PC-3 (cell line): ENCODE data around the gene UPF2. TPM values are rescaled to one million over a fixed set of nuclear protein-coding genes. Genes with fewer than 3 reads are reported as not detected.
"Not testable (repeated sequence)": the region's sequence is repeated elsewhere in the genome, so short reads cannot be mapped to it uniquely, and the experiment has no call there.

Experiments
- ATAC-seq: fragments of 200-7000 bp; cut with Tn5 transposase; 2 replicates; pipeline ENCODE4 v1.9.1; 2020; ENCODE audit warnings: mild to moderate bottlenecking, moderate library complexity
- BruUV-seq: library from RNA; stranded (reverse); fragments of 400-500 nt; replicated peaks from 2 replicates; lab custom pipeline; 2021; lab: Mats Ljungman, UMichigan
- CTCF ChIA-PET: fragments of 300-600 bp; sonication (Branson Sonifier 250); formaldehyde crosslinking; loops from one replicate; lab custom pipeline; 2022; ENCODE audit warnings: antibody characterized with exemption; lab: Charles Lee
- POLR2A ChIA-PET: fragments of 300-600 bp; sonication (Branson Sonifier 250); formaldehyde crosslinking; loops from one replicate; lab custom pipeline; 2022; ENCODE audit warnings: antibody characterized with exemption; ENCODE audit not compliant: unreplicated experiment; lab: Charles Lee
- DNase-seq: peaks from one replicate; pipeline ENCODE4 v3.0.0-alpha.2; 2015
- H2AFZ ChIP-seq: fragments of 300-600 bp; sonication (generic); 2 replicates; pipeline ENCODE4 v1.6.0; 2016; ENCODE audit warnings: antibody characterized with exemption, low read length
- H3F3A ChIP-seq: fragments of 300-600 bp; sonication (generic); one replicate; pipeline ENCODE4 v1.6.0; 2017; ENCODE audit warnings: antibody characterized with exemption, low read length, control low read depth, mild to moderate bottlenecking; ENCODE audit not compliant: unreplicated experiment
- H3K27ac ChIP-seq: fragments of 300-600 bp; sonication (generic); 2 replicates; pipeline ENCODE4 v1.5.1; 2016; ENCODE audit warnings: mild to moderate bottlenecking, low read length
- H3K27me3 ChIP-seq: fragments of 300-600 bp; sonication (generic); 2 replicates; pipeline ENCODE4 v1.6.1; 2016; ENCODE audit warnings: low read length, mixed read lengths
- H3K36me3 ChIP-seq: fragments of 300-600 bp; sonication (generic); 2 replicates; pipeline ENCODE4 v1.6.1; 2016; ENCODE audit warnings: low read depth, mixed run types, low read length, mixed read lengths
- H3K4me1 ChIP-seq: fragments of 300-600 bp; sonication (generic); 2 replicates; pipeline ENCODE4 v1.5.1; 2016; ENCODE audit warnings: low read length; ENCODE audit not compliant: insufficient read depth
- H3K4me2 ChIP-seq: fragments of 300-600 bp; sonication (generic); 2 replicates; pipeline ENCODE4 v1.6.0; 2016; ENCODE audit warnings: low read length
- H3K4me3 ChIP-seq: fragments of 300-600 bp; sonication (generic); 2 replicates; pipeline ENCODE4 v1.5.1; 2016; ENCODE audit warnings: mild to moderate bottlenecking, low read length, mixed read lengths
- H3K79me2 ChIP-seq: fragments of 300-600 bp; sonication (generic); 2 replicates; pipeline ENCODE4 v1.6.1; 2017; ENCODE audit warnings: low read length, mixed read lengths
- H3K9ac ChIP-seq: fragments of 300-600 bp; sonication (generic); 2 replicates; pipeline ENCODE4 v1.6.0; 2016; ENCODE audit warnings: mild to moderate bottlenecking, low read length
- H3K9me2 ChIP-seq: fragments of 300-600 bp; sonication (generic); replicated peaks from 2 replicates; pipeline ENCODE4 v1.6.1; 2016; ENCODE audit warnings: mixed run types, low read length, mixed read lengths
- H3K9me3 ChIP-seq: fragments of 300-600 bp; sonication (generic); 2 replicates; pipeline ENCODE4 v1.6.1; 2016; ENCODE audit warnings: low read length, mixed read lengths
- H4K20me1 ChIP-seq: fragments of 300-600 bp; sonication (generic); 2 replicates; pipeline ENCODE4 v1.6.1; 2016; ENCODE audit warnings: low read length, mixed read lengths
- CTCF ChIP-seq: fragments of 300-600 bp; sonication (generic); conservative IDR thresholded peaks from 2 replicates; pipeline ENCODE4 v1.5.1; 2017; ENCODE audit warnings: antibody characterized with exemption, low read depth, mild to moderate bottlenecking, low read length
- EZH2 ChIP-seq: fragments of 300-600 bp; sonication (generic); IDR thresholded peaks from one replicate; pipeline ENCODE4 v1.6.1; 2017; ENCODE audit warnings: antibody characterized with exemption, mild to moderate bottlenecking, low read length; ENCODE audit not compliant: unreplicated experiment
- EZH2phosphoT487 ChIP-seq: fragments of 300-600 bp; sonication (generic); IDR thresholded peaks from 2 replicates; pipeline ENCODE4 v1.6.1; 2018; ENCODE audit warnings: mild to moderate bottlenecking, antibody characterized with exemption, low read length, borderline replicate concordance
- intact Hi-C: fragments of 100-400 bp; cut with micrococcal nuclease; formaldehyde crosslinking; loops from 2 replicates; pipeline ENCODE4 v1.9.0; 2023
- total RNA-seq: library from RNA; depleted of rRNA; stranded (reverse); fragments of >200 nt; gene quantifications from 2 replicates; pipeline ENCODE4 v1.2.3, GENCODE V29; 2014

Gene UPF2
- total RNA-seq, 1 experiment from 2014 or later: 12.0 TPM

GRCh38 chr10:12077580-12078180, 35.1 kb upstream of the UPF2 start:
- ChIA-PET POLR2A (no interaction called here), CTCF (no interaction called here)
- no peaks in the 10 kb centered on the region for H3K79me2 ChIP-seq
- no peaks in the 10 kb centered on the region for H3K9me3 ChIP-seq
- H4K20me1 ChIP-seq: no peaks in the 10 kb centered on the region
- no peaks in the 10 kb centered on the region for H3K9me2 ChIP-seq
- no peaks in the 10 kb centered on the region for H3K27me3 ChIP-seq
- H3F3A ChIP-seq: no peaks in the 10 kb centered on the region
- no TSS peak for BruUV-seq
- intact Hi-C loops: no loop called here
- TF ChIP-seq EZH2phosphoT487 (no peak), EZH2 (no peak), CTCF (no peak)
- no peak overlapping the region for H3K4me3 ChIP-seq
- peaks cover 12% of the 10 kb centered on the region; the same call in 1 of the 2 replicates for H3K4me1 ChIP-seq
- H3K4me2 ChIP-seq: no peak overlapping the region
- DNase-seq (no peak), ATAC-seq (no peak)
- H2AFZ ChIP-seq: no peak overlapping the region
- no peak overlapping the region for H3K27ac ChIP-seq
- no peak overlapping the region for H3K9ac ChIP-seq
- no peaks in the 10 kb centered on the region for H3K36me3 ChIP-seq

GRCh38 chr10:12073526-12073925, 30.9 kb upstream of the UPF2 start:
- Histone ChIP-seq H3K4me2 (no peak overlapping the region), H3K9me2 (no peaks in the 10 kb centered on the region), H3K9me3 (no peaks in the 10 kb centered on the region), H3K4me3 (no peak overlapping the region), H3K27me3 (no peaks in the 10 kb centered on the region), H3K36me3 (no peaks in the 10 kb centered on the region), H3K9ac (no peak overlapping the region), H3K79me2 (peaks cover 16% of the 10 kb centered on the region), H4K20me1 (no peaks in the 10 kb centered on the region), H2AFZ (no peak overlapping the region), H3K27ac (no peak overlapping the region), H3K4me1 (no peaks in the 10 kb centered on the region; the same call in 1 of the 2 replicates), H3F3A (no peaks in the 10 kb centered on the region)
- DNase-seq (no peak), ATAC-seq (no peak)
- intact Hi-C loops: no loop called here
- ChIA-PET POLR2A (no interaction called here), CTCF (no interaction called here)
- BruUV-seq: no TSS peak
- TF ChIP-seq CTCF (no peak), EZH2phosphoT487 (no peak), EZH2 (no peak)

- H3K9me3 ChIP-seq, H4K20me1 ChIP-seq, DNase-seq, H3K4me3 ChIP-seq, H3K4me2 ChIP-seq, H3K27me3 ChIP-seq, H3K27ac ChIP-seq, H3K9ac ChIP-seq, intact Hi-C loops, H3K36me3 ChIP-seq, CTCF ChIA-PET, H3K4me1 ChIP-seq, POLR2A ChIA-PET, H2AFZ ChIP-seq, H3F3A ChIP-seq, H3K9me2 ChIP-seq, BruUV-seq, ATAC-seq: not testable (repeated sequence)
- H3K79me2 ChIP-seq: peaks cover 16% of the 10 kb centered on the region
Measured at GRCh38 chr10:12071441-12071840, 28.8 kb upstream of the UPF2 start.
